ENCODE measurements around the gene ETFA.
"Not testable (repeated sequence)": the region's sequence is repeated elsewhere in the genome, so short reads cannot be mapped to it uniquely, and the experiment has no call there.

GRCh38 chr15:76313175-76313567 lies 1.9 kb upstream of the ETFA start:
- not testable (repeated sequence) for TF ChIP-seq FOXK2, ZNF384, NFRKB, ARNT, FOXA1 (IDR thresholded peaks at IDR 0.05)
